ENCODE measurements around the gene KCNQ1OT1.

The KCNQ1OT1 gene

GRCh38 chr11:2661173-2662023 lies 38.4 kb downstream of the KCNQ1OT1 start:
- no peak for DNase-seq (ENCODE audit: low read depth)

GRCh38 chr11:2660357-2660939 lies 39.3 kb downstream of the KCNQ1OT1 start:
- no peak for DNase-seq (ENCODE audit: low read depth)
- TF ChIP-seq CTCF (conservative IDR thresholded peaks at IDR 0.05; ENCODE audit: low read depth, low read length), result no peak
- no peak overlapping the region for H3K4me3 ChIP-seq (ENCODE audit: low read length)

More at GRCh38 chr11:2661173-2662023, 38.4 kb downstream of the KCNQ1OT1 start:
- no peak overlapping the region for H3K4me3 ChIP-seq (ENCODE audit: low read length)
- TF ChIP-seq CTCF (conservative IDR thresholded peaks at IDR 0.05; ENCODE audit: low read depth, low read length), result no peak

- no peak for DNase-seq (ENCODE audit: low read depth)
- TF ChIP-seq CTCF (conservative IDR thresholded peaks at IDR 0.05; ENCODE audit: low read depth, low read length), result no peak
- no peak overlapping the region for H3K4me3 ChIP-seq (ENCODE audit: low read length)
Observed at GRCh38 chr11:2657697-2658284, 42.0 kb downstream of the KCNQ1OT1 start.

- no peak overlapping the region for H3K4me3 ChIP-seq (ENCODE audit: low read length)
- DNase-seq (ENCODE audit: low read depth), result no peak
- TF ChIP-seq CTCF (conservative IDR thresholded peaks at IDR 0.05; ENCODE audit: low read depth, low read length), result no peak
Observed at GRCh38 chr11:2656859-2657258, 42.9 kb downstream of the KCNQ1OT1 start.

GRCh38 chr11:2655834-2656622 lies 43.8 kb downstream of the KCNQ1OT1 start:
- TF ChIP-seq CTCF (conservative IDR thresholded peaks at IDR 0.05; ENCODE audit: low read depth, low read length), result no peak
- DNase-seq (ENCODE audit: low read depth), result peak; percentile 19
- H3K4me3 ChIP-seq (ENCODE audit: low read length), result no peak overlapping the region

GRCh38 chr11:2655016-2655719 lies 44.6 kb downstream of the KCNQ1OT1 start:
- no peak for TF ChIP-seq CTCF (conservative IDR thresholded peaks at IDR 0.05; ENCODE audit: low read depth, low read length)
- H3K4me3 ChIP-seq (ENCODE audit: low read length), result no peak overlapping the region
- no peak for DNase-seq (ENCODE audit: low read depth)
